Activated B cell treated with CpG ODN at 0.5 μM for 24 hours (primary cell): Measurements from ENCODE around the gene FOSL1. TPM values are rescaled to one million over a fixed set of nuclear protein-coding genes. Genes with fewer than 3 reads are reported as not detected.

Source experiments
- ATAC-seq: fragments of 200-7000 bp; cut with Tn5 transposase; one replicate; pipeline ENCODE4 v1.10.0; 2021; ENCODE audit warnings: low read depth, mild to moderate bottlenecking, moderate library complexity
- CTCF ChIA-PET: fragments of 350-600 bp; sonication (Branson Sonifier 250); formaldehyde crosslinking; loops from one replicate; lab custom pipeline; 2021; ENCODE audit warnings: antibody characterized with exemption; lab: Charles Lee
- POLR2A ChIA-PET: fragments of 350-600 bp; sonication (Branson Sonifier 250); formaldehyde crosslinking; loops from one replicate; lab custom pipeline; 2021; ENCODE audit warnings: antibody characterized with exemption; lab: Charles Lee
- DNase-seq: peaks from one replicate; pipeline ENCODE4 v3.0.0; 2022
- H3K27ac Mint-ChIP-seq: one replicate; pipeline ENCODE4 v1.8.0; 2020; ENCODE audit warnings: mixed read lengths
- H3K27me3 Mint-ChIP-seq: one replicate; pipeline ENCODE4 v1.8.0; 2021; ENCODE audit warnings: mixed read lengths
- H3K36me3 Mint-ChIP-seq: one replicate; pipeline ENCODE4 v1.8.0; 2021; ENCODE audit warnings: low read depth, mixed read lengths
- H3K4me1 Mint-ChIP-seq: one replicate; pipeline ENCODE4 v1.8.0; 2021; ENCODE audit warnings: mixed read lengths
- H3K4me3 Mint-ChIP-seq: one replicate; pipeline ENCODE4 v1.8.0; 2020; ENCODE audit warnings: mild to moderate bottlenecking, mixed read lengths
- H3K9me3 Mint-ChIP-seq: one replicate; pipeline ENCODE4 v1.8.0; 2020; ENCODE audit warnings: mixed read lengths
- CTCF ChIP-seq: fragments of 200-600 bp; IDR thresholded peaks from one replicate; pipeline ENCODE4 v1.8.0; 2022; ENCODE audit warnings: antibody characterized with exemption, mild to moderate bottlenecking
- intact Hi-C: fragments of 100-400 bp; cut with micrococcal nuclease; formaldehyde crosslinking; loops from one replicate; pipeline ENCODE4 v1.15.1; 2024
- total RNA-seq: library from RNA; stranded (reverse); gene quantifications from 2 replicates; pipeline ENCODE4 v1.2.3, GENCODE V29; 2022

The FOSL1 gene
- total RNA-seq, 1 donor from 2014 or later, result 1.4 TPM

- H3K27me3 Mint-ChIP-seq, result no peaks in the 10 kb centered on the region
- no peaks in the 10 kb centered on the region for H3K9me3 Mint-ChIP-seq
- intact Hi-C loops, result loop anchor here (1.0 to 10.0 kb wide), 4 partner anchors 24 to 251 kb away; partner anchors contain the start of gene MUS81
- peaks cover 53% of the 10 kb centered on the region for H3K4me1 Mint-ChIP-seq
- no peak for TF ChIP-seq CTCF
- H3K4me3 Mint-ChIP-seq, result no peak overlapping the region
- no peak for ATAC-seq
- ChIA-PET CTCF (interaction anchor here (0.6 to 4.0 kb wide), 38 partner anchors 8 to 342 kb away, joined by 3 to 67 read pairs (median 6); partner anchors contain the start of genes AP5B1, BANF1, EIF1AD and FOSL1), POLR2A (interaction anchor here (0.6 to 11.8 kb wide), 18 partner anchors 10 to 243 kb away, joined by 3 to 340 read pairs (median 6); partner anchors contain the start of genes BANF1, C11orf68, CFL1 and DRAP1)
- H3K36me3 Mint-ChIP-seq, result peaks cover 49% of the 10 kb centered on the region
- no peak for DNase-seq
- H3K27ac Mint-ChIP-seq, result peak overlapping the region; percentile 69
Observed at GRCh38 chr11:65883786-65884715, 16.1 kb downstream of the FOSL1 start.

- POLR2A ChIA-PET, result interaction anchor here (0.6 to 11.8 kb wide), 4 partner anchors 23 to 119 kb away, joined by 3 to 340 read pairs (median 6); partner anchors contain the start of genes BANF1, C11orf68, CFL1 and DRAP1
- TF ChIP-seq CTCF, result no peak
- no peak for DNase-seq
- H3K4me3 Mint-ChIP-seq, result no peak overlapping the region
- H3K9me3 Mint-ChIP-seq, result no peaks in the 10 kb centered on the region
- H3K27ac Mint-ChIP-seq, result no peak overlapping the region
- peaks cover 45% of the 10 kb centered on the region for H3K4me1 Mint-ChIP-seq
- no peaks in the 10 kb centered on the region for H3K27me3 Mint-ChIP-seq
- intact Hi-C loops, result loop anchor here (10.0 kb wide), 1 partner anchor 252 kb away; no protein-coding TSS in a partner anchor
- ATAC-seq, result no peak
- peaks cover 46% of the 10 kb centered on the region for H3K36me3 Mint-ChIP-seq
- CTCF ChIA-PET, result interaction anchor here (1.3 to 4.0 kb wide), 12 partner anchors 9 to 119 kb away, joined by 4 to 67 read pairs (median 12); partner anchors contain the start of genes BANF1, EIF1AD, FOSL1 and MUS81
Observed at GRCh38 chr11:65883058-65883761, 17.0 kb downstream of the FOSL1 start.

- intact Hi-C loops, result loop anchor here (10.0 kb wide), 1 partner anchor 252 kb away; no protein-coding TSS in a partner anchor
- no peak for TF ChIP-seq CTCF
- DNase-seq, result no peak
- H3K4me3 Mint-ChIP-seq, result no peak overlapping the region
- no peaks in the 10 kb centered on the region for H3K27me3 Mint-ChIP-seq
- peaks cover 38% of the 10 kb centered on the region for H3K4me1 Mint-ChIP-seq
- POLR2A ChIA-PET, result interaction anchor here (0.6 to 1.8 kb wide), 2 partner anchors 23 to 1067 kb away, joined by 3 to 7 read pairs; partner anchors contain the start of gene MUS81
- CTCF ChIA-PET, result interaction anchor here (0.7 to 1.8 kb wide), 2 partner anchors 9 to 22 kb away, joined by 3 to 4 read pairs; partner anchors contain the start of genes CCDC85B and MUS81
- H3K27ac Mint-ChIP-seq, result no peak overlapping the region
- H3K36me3 Mint-ChIP-seq, result peaks cover 45% of the 10 kb centered on the region
- H3K9me3 Mint-ChIP-seq, result no peaks in the 10 kb centered on the region
- no peak for ATAC-seq
Observed at GRCh38 chr11:65882120-65883057, 17.8 kb downstream of the FOSL1 start.

- intact Hi-C loops, result loop anchor here (10.0 kb wide), 1 partner anchor 254 kb away; no protein-coding TSS in a partner anchor
- POLR2A ChIA-PET, result interaction anchor here (0.5 to 1.8 kb wide), 5 partner anchors 9 to 115 kb away, joined by 3 to 7 read pairs (median 5); partner anchors contain the start of genes CCDC85B and MUS81
- Mint-ChIP-seq H3K9me3 (no peaks in the 10 kb centered on the region), H3K4me1 (peaks cover 28% of the 10 kb centered on the region), H3K36me3 (peaks cover 34% of the 10 kb centered on the region), H3K27me3 (no peaks in the 10 kb centered on the region), H3K4me3 (no peak overlapping the region), H3K27ac (no peak overlapping the region)
- DNase-seq (no peak), ATAC-seq (no peak)
- TF ChIP-seq CTCF, result no peak
- CTCF ChIA-PET, result interaction anchor here (1.8 kb wide), 1 partner anchor 21 kb away, joined by 4 read pairs; the partner anchor contains the start of gene MUS81
Observed at GRCh38 chr11:65880844-65881421, 19.3 kb downstream of the FOSL1 start.
